NOMO-1 treated with DMSO at 0.1 percent for 48 hours (cell line): ENCODE measurements around the gene TMSB15A.
"Not testable (repeated sequence)": the region's sequence is repeated elsewhere in the genome, so short reads cannot be mapped to it uniquely, and the experiment has no call there.

Source experiments
- DNase-seq: peaks from one replicate; lab custom pipeline; 2025; ENCODE audit not compliant: unreplicated experiment; lab: John Stamatoyannopoulos, UW

Gene TMSB15A

GRCh38 chrX:102515975-102516941, at the start of gene TMSB15A:
Gene TMSB15A, minus strand, starts transcription at chrX:102516739.
- DNase-seq = no peak

- no peak for DNase-seq
Measured at GRCh38 chrX:102560423-102561068, 44.0 kb upstream of the TMSB15A start.

- DNase-seq = no peak
Measured at GRCh38 chrX:102558607-102559006, 42.1 kb upstream of the TMSB15A start.

GRCh38 chrX:102548231-102548630, 31.7 kb upstream of the TMSB15A start:
- DNase-seq = no peak

DNA sequence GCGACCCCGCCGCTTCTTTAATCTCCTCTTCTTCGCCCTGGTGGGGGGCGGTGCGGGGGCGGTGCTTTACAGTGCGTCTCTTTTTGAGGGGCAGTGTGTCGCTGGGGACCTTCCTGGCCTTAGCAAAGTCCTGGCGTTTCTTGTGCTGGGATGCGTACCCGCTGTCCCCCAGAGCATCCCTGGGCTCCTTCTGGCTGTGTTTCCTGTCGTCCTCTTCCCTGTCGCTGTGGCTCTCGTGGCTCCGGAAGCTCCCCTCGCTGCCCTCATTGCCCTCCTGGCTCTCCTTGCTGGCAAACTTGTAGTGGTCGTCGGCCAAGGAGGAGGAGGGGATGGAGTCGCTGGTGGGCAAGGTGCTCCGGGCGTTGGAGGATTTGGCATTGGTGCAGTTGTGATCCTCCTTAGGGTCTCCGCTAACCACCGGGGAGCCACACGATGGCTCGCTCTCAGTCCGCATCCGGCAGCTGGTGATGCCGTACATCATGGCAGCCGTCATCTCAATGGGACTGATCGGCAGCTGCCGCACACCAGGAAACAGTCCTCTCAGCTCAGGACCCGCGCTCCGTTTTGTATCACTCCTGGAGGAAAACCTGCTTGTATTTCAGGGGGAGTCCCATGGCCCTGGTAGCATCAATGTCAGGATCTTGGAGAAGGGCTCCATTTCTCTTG, 30.4 kb upstream of the TMSB15A start:
- no peak for DNase-seq

GRCh38 chrX:102546175-102546574, 29.6 kb upstream of the TMSB15A start:
- not testable (repeated sequence) for DNase-seq

- no peak for DNase-seq
Measured at GRCh38 chrX:102535958-102536357, 19.4 kb upstream of the TMSB15A start.

DNA sequence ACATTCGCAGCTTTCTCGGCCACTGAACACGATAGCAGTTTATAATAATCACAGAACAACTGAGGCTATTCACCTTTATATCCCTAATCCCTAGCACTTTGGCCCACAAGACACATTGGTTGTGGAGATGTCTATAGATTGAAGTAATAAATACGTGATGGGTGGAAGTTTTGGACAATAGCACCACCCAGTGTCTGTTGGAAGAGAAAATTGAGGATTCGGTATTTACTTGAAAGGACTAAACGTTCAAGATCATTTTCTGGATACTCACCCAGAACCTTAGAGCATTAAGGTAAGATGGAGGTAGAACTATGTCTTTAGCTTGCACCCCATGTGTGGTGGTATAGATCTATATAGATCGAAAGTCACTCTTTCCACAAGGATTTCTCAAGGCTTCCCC, 787 bp upstream of the TMSB15A start:
- DNase-seq = no peak

DNA sequence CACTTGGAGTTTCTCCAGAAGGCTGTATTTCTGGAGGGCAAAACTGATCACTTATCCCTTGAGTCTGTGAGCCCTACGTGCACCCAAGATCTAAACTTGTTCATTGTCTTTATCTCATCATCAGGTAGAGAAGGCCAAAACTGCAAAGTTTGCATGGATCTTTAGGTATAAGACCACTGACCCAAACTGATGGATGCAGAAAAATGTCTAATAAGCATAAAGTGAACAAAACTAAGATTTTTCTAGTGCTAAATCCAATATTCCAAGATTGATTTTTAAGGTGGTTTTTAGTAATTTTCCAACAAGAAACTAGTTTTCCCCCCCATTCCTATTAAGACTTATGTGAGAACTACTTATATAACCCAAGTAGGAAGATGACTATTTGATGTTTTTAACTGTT, 2.0 kb downstream of the TMSB15A start:
- DNase-seq = no peak

DNA sequence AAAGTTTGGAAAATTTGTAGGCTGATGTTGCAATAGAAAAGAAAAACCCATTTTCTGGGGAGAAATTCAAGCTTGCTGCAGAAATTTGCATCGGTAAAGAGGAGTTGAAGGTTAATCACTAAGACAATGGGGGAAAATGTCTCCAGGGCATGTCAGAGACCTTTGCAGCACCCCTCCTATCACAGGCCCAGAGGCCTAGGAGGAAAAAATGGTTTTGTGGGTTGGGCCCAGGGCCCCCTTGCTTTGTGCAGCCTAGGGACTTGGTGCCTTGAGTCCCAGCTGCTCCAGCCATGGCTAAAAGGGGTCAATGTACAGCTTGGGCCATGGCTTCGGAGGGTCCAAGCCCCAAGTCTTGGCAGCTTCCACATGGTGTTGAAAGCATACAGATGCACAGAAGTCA, 17.8 kb downstream of the TMSB15A start:
- no peak for DNase-seq

- no peak for DNase-seq
Measured at GRCh38 chrX:102491766-102492165, 24.8 kb downstream of the TMSB15A start.

GRCh38 chrX:102478765-102479164, 37.8 kb downstream of the TMSB15A start:
- DNase-seq = not testable (repeated sequence)

GRCh38 chrX:102471762-102472220, 44.7 kb downstream of the TMSB15A start, which contains the start of gene TCP11X2:
Gene TCP11X2, minus strand, starts transcription at chrX:102471812.
- not testable (repeated sequence) for DNase-seq

- not testable (repeated sequence) for DNase-seq
Measured at GRCh38 chrX:102470215-102470614, 46.3 kb downstream of the TMSB15A start.
